HG02759 (cell line): ENCODE results near the gene PCDHGA4.
"Not testable (repeated sequence)": the region's sequence is repeated elsewhere in the genome, so short reads cannot be mapped to it uniquely, and the experiment has no call there.

Experiments used
- ATAC-seq: cut with Tn5 transposase; IDR thresholded peaks from one replicate; pipeline ENCODE4 v1.9.1; 2021; ENCODE audit warnings: mild to moderate bottlenecking, moderate library complexity; ENCODE audit not compliant: unreplicated experiment

The PCDHGA4 gene

DNA sequence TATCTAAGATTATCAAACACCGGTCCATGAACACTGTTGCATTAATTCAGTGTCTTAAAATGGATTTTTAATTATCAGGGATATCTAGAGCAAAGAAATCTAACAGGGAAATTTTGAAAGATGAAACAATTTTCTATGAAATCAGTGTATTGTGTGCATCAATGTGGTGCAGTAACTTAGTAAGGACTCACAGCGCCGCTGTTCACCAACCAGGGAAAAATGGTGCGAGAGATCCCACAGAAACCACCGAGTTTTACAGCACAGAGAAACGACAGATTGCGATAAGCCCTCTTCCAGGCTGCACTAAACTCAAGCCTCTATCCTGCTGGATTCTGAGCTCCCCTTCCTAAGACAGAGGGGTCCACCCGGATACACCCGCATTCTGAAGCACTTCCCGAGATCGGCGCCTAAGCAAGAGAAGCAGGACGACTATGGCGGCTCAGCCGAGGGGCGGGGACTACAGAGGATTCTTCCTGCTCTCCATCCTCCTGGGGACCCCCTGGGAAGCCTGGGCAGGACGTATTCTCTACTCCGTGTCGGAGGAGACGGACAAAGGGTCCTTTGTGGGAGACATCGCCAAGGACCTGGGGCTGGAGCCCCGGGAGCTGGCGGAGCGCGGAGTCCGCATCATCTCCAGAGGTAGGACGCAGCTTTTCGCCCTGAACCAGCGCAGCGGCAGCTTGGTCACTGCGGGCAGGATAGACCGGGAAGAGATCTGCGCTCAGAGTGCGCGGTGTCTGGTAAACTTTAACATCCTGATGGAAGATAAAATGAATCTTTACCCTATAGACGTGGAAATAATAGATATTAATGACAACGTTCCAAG lies 27.9 kb downstream of the PCDHGA4 start, which contains the start of gene PCDHGA7:
Gene PCDHGA7, plus strand, starts transcription at position 274 of the 826 bp plus-strand sequence. Its CDS starts 158 bp downstream, at position 432.
- no peak for ATAC-seq

DNA sequence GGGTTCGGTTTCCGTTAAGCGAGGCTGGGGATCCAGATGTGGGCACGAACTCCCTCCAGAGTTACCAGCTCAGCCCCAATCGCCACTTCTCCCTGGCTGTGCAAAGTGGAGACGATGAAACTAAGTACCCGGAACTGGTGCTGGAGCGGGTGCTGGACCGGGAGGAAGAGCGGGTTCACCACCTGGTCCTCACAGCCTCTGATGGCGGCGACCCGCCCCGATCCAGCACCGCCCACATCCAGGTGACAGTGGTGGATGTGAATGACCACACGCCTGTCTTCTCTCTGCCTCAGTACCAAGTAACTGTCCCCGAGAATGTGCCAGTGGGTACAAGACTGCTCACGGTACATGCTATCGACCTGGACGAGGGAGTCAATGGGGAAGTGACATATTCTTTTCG lies 28.5 kb downstream of the PCDHGA4 start:
- no peak for ATAC-seq

DNA sequence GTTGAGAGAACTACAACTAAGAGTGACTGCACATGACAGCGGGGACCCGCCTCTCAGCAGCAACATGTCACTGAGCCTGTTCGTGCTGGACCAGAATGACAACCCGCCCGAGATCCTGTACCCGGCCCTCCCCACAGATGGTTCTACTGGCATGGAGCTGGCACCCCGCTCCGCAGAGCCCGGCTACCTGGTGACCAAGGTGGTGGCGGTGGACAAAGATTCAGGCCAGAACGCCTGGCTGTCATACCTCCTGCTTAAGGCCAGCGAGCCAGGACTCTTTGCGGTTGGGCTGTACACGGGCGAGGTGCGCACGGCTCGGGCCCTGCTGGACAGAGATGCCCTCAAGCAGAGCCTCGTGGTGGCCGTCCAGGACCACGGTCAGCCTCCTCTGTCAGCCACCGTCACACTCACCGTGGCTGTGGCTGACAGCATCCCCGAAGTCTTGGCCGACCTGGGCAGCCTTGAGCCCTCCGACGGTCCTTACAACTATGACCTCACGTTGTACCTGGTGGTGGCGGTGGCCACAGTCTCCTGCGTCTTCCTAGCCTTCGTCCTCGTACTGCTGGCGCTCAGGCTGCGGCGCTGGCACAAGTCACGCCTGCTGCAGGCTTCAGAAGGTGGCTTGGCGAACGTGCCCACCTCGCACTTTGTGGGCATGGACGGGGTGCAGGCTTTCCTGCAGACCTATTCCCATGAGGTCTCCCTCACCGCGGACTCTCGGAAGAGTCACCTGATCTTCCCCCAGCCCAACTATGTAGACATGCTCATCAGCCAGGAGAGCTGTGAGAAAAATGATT lies 29.8 kb downstream of the PCDHGA4 start:
- ATAC-seq: no peak

DNA sequence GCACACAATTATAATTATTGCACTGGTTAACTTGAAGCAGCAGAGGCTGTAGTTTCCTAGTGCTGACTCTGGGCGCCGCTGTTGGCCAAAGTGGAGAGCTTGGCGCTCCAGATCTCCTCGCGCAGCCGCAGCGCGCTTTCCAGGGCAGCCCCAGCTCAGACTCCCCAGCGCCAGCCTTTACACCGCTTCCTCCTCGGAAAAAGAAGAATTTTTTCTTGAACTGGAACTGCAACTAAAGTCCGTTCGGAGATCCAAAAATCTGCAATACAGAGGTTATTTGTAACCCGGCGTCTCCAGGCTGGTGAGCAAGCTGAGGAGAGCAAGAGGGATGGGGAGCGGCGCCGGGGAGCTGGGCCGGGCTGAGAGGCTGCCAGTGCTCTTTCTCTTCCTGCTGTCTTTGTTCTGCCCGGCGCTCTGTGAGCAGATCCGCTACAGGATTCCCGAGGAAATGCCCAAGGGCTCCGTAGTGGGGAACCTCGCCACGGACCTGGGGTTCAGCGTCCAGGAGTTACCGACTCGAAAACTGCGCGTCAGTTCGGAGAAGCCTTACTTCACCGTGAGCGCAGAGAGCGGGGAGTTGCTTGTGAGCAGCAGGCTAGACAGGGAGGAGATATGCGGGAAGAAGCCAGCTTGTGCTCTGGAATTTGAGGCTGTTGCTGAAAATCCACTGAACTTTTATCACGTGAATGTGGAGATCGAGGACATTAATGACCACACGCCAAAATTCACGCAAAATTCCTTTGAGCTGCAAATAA lies 32.9 kb downstream of the PCDHGA4 start, which contains the start of gene PCDHGB4:
Gene PCDHGB4, plus strand, starts transcription at position 142 of the 755 bp plus-strand sequence. Its CDS starts 187 bp downstream, at position 329.
- ATAC-seq: peak; percentile 70

DNA sequence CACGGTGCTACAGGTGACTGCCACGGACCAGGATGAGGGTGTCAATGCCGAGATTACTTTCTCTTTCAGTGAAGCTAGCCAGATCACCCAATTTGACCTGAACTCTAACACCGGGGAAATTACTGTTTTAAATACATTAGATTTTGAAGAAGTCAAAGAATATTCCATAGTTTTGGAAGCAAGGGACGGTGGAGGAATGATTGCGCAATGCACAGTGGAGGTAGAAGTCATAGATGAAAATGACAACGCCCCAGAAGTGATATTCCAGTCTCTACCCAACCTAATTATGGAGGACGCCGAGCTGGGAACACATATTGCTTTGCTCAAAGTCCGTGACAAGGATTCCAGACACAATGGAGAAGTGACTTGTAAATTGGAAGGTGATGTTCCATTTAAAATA lies 33.8 kb downstream of the PCDHGA4 start:
- no peak for ATAC-seq

DNA sequence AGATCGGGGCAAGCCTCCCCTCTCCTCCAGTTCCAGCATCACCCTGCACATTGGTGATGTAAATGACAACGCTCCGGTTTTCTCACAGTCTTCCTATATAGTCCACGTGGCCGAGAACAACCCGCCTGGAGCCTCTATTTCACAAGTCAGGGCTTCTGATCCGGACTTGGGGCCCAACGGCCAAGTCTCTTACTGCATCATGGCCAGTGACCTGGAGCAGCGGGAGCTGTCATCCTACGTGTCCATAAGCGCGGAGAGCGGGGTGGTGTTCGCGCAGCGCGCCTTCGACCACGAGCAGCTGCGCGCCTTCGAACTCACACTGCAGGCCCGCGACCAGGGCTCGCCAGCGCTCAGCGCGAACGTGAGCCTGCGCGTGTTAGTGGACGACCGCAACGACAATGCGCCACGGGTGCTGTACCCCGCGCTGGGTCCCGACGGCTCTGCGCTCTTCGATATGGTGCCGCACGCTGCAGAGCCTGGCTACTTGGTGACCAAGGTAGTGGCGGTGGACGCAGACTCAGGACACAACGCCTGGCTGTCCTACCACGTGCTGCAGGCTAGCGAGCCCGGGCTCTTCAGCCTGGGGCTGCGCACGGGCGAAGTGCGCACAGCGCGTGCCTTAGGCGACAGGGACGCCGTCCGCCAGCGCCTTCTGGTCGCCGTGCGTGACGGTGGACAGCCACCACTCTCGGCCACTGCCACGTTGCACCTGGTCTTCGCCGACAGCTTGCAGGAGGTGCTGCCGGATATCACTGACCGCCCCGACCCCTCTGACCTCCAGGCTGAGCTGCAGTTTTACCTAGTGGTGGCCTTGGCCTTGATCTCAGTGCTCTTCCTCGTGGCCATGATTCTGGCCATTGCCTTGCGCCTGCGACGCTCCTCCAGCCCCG lies 34.6 kb downstream of the PCDHGA4 start:
- ATAC-seq: no peak

DNA sequence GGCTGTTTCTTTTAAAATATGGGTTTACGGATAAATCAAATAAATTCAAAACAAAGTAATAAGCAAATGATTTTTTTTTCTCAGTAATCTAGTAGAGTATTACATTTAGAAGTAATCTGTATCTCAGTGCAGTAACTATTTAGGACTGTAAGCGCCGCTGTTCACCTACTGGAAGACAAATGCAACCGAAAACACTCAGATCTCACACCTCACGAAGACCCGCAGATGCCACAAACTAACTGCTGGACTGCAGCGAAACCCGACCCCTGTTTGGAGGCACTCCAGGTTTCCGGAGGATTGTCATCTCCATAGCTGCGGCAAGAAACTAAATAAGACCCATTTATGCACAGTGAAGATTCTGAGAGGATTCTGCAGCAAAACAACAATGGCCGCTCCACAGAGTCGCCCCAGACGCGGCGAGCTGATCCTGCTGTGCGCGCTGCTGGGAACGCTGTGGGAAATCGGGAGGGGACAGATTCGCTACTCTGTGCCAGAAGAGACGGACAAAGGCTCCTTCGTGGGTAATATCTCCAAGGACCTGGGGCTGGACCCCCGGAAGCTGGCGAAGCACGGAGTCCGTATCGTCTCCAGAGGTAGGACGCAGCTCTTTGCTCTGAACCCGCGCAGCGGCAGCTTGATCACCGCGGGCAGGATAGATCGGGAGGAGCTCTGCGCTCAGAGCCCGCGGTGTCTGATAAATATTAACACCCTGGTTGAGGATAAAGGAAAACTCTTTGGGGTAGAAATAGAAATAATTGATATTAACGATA lies 37.8 kb downstream of the PCDHGA4 start, which contains the start of gene PCDHGA8:
Gene PCDHGA8, plus strand, starts transcription at position 205 of the 770 bp plus-strand sequence. Its CDS starts 181 bp downstream, at position 386.
- ATAC-seq: no peak

DNA sequence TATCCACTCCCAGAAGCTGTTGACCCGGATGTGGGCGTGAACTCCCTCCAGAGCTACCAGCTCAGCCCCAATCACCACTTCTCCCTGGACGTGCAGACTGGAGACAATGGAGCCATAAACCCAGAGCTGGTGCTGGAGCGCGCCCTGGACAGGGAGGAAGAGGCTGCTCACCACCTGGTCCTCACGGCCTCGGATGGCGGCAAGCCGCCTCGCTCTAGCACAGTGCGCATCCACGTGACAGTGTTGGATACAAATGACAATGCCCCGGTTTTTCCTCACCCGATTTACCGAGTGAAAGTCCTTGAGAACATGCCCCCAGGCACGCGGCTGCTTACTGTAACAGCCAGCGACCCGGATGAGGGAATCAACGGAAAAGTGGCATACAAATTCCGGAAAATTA lies 38.4 kb downstream of the PCDHGA4 start:
- no peak for ATAC-seq

DNA sequence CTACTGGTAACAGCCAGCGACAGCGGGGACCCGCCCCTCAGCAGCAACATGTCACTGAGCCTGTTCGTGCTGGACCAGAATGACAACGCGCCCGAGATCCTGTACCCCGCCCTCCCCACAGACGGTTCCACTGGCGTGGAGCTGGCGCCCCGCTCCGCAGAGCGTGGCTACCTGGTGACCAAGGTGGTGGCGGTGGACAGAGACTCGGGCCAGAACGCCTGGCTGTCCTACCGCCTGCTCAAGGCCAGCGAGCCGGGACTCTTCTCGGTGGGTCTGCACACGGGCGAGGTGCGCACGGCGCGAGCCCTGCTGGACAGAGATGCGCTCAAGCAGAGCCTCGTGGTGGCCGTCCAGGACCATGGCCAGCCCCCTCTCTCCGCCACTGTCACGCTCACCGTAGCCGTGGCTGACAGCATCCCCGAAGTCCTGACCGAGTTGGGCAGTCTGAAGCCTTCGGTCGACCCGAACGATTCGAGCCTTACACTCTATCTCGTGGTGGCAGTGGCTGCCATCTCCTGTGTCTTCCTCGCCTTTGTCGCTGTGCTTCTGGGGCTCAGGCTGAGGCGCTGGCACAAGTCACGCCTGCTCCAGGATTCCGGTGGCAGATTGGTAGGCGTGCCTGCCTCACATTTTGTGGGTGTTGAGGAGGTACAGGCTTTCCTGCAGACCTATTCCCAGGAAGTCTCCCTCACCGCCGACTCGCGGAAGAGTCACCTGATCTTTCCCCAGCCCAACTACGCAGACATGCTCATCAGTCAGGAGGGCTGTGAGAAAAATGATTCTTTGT lies 39.8 kb downstream of the PCDHGA4 start:
- ATAC-seq: not testable (repeated sequence)

DNA sequence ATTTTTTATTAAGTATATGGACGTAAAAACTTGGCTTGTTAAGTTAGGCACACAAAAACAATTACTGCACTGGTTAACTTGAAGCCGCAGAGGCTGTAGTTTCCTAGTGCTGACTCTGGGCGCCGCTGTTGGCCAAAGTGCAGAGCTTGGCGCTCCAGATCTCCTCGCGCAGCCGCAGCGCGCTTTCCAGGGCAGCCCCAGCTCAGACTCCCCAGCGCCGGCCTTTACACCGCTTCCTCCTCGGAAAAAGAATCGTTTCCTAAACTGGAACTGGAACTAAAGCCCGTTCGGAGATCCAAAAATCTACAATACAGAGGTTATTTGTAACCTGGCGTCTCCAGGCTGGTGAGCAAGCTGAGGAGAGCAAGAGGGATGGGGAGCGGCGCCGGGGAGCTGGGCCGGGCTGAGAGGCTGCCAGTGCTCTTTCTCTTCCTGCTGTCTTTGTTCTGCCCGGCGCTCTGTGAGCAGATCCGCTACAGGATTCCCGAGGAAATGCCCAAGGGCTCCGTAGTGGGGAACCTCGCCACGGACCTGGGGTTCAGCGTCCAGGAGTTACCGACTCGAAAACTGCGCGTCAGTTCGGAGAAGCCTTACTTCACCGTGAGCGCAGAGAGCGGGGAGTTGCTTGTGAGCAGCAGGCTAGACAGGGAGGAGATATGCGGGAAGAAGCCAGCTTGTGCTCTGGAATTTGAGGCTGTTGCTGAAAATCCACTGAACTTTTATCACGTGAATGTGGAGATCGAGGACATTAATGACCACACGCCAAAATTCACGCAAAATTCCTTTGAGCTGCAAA lies 43.1 kb downstream of the PCDHGA4 start, which contains the start of gene PCDHGB5:
Gene PCDHGB5, plus strand, starts transcription at position 192 of the 796 bp plus-strand sequence. Its CDS starts 181 bp downstream, at position 373.
- peak; percentile 98 for ATAC-seq

DNA sequence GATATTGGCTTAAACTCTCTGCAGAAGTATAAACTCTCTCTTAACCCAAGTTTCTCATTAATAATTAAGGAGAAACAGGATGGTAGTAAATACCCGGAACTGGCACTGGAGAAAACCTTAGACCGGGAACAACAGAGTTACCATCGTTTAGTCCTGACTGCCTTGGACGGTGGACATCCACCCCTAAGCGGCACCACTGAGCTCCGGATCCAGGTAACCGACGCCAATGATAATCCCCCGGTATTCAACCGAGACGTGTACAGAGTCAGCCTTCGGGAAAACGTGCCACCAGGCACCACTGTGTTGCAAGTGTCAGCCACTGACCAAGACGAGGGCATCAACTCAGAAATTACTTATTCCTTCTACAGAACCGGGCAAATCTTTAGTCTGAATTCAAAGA lies 43.8 kb downstream of the PCDHGA4 start:
- no peak for ATAC-seq

DNA sequence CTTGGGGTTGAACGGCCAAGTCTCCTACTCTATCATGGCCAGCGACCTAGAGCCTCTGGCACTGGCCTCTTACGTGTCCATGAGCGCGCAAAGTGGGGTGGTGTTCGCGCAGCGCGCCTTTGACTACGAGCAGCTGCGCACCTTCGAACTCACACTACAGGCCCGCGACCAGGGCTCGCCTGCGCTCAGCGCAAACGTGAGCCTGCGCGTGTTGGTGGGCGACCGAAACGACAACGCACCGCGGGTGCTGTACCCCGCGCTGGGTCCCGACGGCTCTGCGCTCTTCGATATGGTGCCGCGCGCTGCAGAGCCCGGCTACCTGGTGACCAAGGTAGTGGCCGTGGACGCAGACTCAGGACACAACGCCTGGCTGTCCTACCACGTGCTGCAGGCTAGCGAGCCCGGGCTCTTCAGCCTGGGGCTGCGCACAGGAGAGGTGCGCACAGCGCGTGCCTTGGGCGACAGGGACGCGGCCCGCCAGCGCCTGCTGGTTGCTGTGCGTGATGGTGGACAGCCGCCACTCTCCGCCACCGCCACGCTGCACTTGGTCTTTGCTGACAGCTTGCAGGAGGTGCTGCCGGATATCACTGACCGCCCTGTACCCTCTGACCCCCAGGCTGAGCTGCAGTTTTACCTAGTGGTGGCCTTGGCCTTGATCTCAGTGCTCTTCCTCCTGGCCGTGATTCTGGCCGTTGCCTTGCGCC lies 44.9 kb downstream of the PCDHGA4 start:
- ATAC-seq: no peak

DNA sequence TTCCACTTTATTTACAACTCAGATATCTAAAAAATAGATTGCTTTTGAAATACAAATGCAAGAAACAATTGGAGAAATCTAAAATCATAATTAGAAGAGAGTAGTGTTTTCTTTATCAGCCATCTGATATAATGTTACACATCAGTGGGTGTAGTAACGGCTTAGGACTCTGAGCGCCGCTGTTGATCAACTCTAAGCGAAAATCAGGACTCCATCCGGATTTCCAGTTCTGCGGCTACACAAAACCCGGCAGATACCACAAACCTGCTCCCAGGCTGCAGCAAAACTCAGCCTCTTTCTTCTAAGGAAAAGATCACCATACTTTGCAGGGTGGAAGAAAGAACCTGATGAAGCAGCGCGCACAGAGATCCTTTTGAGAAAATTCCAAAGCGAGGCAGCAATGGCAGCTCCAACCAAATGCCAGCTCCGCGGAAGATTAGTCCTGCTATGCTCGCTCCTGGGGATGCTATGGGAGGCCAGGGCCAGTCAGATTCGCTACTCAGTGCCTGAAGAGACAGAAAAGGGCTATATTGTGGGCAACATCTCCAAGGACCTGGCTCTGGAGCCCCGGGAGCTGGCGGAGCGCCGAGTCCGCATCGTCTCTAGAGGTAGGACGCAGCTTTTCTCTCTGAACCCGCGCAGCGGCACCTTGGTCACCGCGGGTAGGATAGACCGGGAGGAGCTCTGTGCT lies 47.9 kb downstream of the PCDHGA4 start, which contains the start of gene PCDHGA9:
Gene PCDHGA9, plus strand, starts transcription at position 226 of the 691 bp plus-strand sequence. Its CDS starts 175 bp downstream, at position 401.
- no peak for ATAC-seq

DNA sequence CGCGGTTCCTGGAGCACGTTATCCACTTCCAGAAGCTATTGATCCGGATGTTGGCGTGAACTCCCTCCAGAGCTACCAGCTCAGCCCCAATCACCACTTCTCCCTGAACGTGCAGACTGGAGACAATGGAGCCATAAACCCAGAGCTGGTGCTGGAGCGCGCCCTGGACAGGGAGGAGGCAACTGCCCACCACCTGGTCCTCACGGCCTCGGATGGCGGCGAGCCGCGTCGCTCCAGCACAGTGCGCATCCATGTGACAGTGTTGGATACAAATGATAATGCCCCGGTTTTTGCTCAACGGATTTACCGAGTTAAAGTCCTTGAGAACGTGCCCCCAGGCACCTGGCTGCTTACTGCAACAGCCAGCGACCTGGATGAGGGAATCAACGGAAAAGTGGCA lies 48.6 kb downstream of the PCDHGA4 start:
- ATAC-seq: no peak
